Mesenchymal stem cell (in vitro differentiated cells and primary cell): Measurements from ENCODE around the gene NPAP1.

Experiments
- DNase-seq: peaks from one replicate; pipeline ENCODE4 v3.0.0-alpha.2; 2013
- H2AFZ ChIP-seq: one replicate; pipeline ENCODE4 v1.6.1; 2013; ENCODE audit warnings: low read depth, mild to moderate bottlenecking, control low read depth, inconsistent platforms, low read length, moderate library complexity
- H2AK5ac ChIP-seq: 2 replicates; pipeline ENCODE4 v1.6.1; 2013; ENCODE audit warnings: low read length, moderate library complexity, mild to moderate bottlenecking, inconsistent platforms; ENCODE audit not compliant: severe bottlenecking
- H2BK120ac ChIP-seq: one replicate; pipeline ENCODE4 v1.6.1; 2013; ENCODE audit warnings: low read depth, mild to moderate bottlenecking, inconsistent platforms, low read length, moderate library complexity
- H2BK12ac ChIP-seq, 2 experiments: one replicate each; pipeline ENCODE4 v1.6.1; 2013; ENCODE audit warnings: inconsistent platforms in 2 of 2, low read length in 2 of 2, mild to moderate bottlenecking in 2 of 2, moderate library complexity in 2 of 2, control low read depth in 1 of 2
- H2BK15ac ChIP-seq: one replicate; pipeline ENCODE4 v1.6.1; 2013; ENCODE audit warnings: mild to moderate bottlenecking, low read depth, inconsistent platforms; ENCODE audit not compliant: poor library complexity, severe bottlenecking
- H2BK5ac ChIP-seq: 2 replicates; pipeline ENCODE4 v1.6.1; 2013; ENCODE audit warnings: low read depth, mild to moderate bottlenecking, low read length, control low read depth, inconsistent platforms; ENCODE audit not compliant: poor library complexity, severe bottlenecking
- H3K14ac ChIP-seq, 2 experiments: one replicate each; pipeline ENCODE4 v1.6.1; 2013; ENCODE audit warnings: inconsistent platforms in 2 of 2, low read length in 2 of 2, control low read depth in 1 of 2, mild to moderate bottlenecking in 1 of 2, moderate library complexity in 1 of 2
- H3K18ac ChIP-seq, 2 experiments: one replicate each; pipeline ENCODE4 v1.6.1; 2013; ENCODE audit warnings: inconsistent platforms in 2 of 2, low read length in 2 of 2, control low read depth in 1 of 2, low read depth in 1 of 2, mild to moderate bottlenecking in 1 of 2
- H3K23ac ChIP-seq, 2 experiments: one replicate each; pipeline ENCODE4 v1.6.1; 2013; ENCODE audit warnings: inconsistent platforms in 2 of 2, low read length in 2 of 2, mild to moderate bottlenecking in 2 of 2, moderate library complexity in 2 of 2, control low read depth in 1 of 2
- H3K27ac ChIP-seq: 2 replicates; pipeline ENCODE4 v1.5.1; 2013; ENCODE audit warnings: mild to moderate bottlenecking, moderate library complexity, low read length, control low read depth, inconsistent platforms; ENCODE audit not compliant: poor library complexity, severe bottlenecking
- H3K27me3 ChIP-seq, 2 experiments: 2 replicates each; pipeline versions ENCODE4 v1.6.1 to v1.7.0; 2013; ENCODE audit warnings: low read length in 2 of 2, mild to moderate bottlenecking in 2 of 2, moderate library complexity in 2 of 2, control low read depth in 1 of 2, inconsistent platforms in 1 of 2; ENCODE audit not compliant: control insufficient read depth in 1 of 2, insufficient read depth in 1 of 2
- H3K36me3 ChIP-seq, 2 experiments: 2 replicates each; pipeline versions ENCODE4 v1.6.1 to v1.7.0; 2013; ENCODE audit warnings: low read length in 2 of 2, control low read depth in 1 of 2, inconsistent platforms in 1 of 2, low read depth in 1 of 2, mild to moderate bottlenecking in 1 of 2; ENCODE audit not compliant: insufficient read depth in 2 of 2, control insufficient read depth in 1 of 2
- H3K4ac ChIP-seq, 2 experiments: one replicate each; pipeline ENCODE4 v1.6.1; 2013; ENCODE audit warnings: inconsistent platforms in 2 of 2, low read length in 2 of 2, mild to moderate bottlenecking in 2 of 2, moderate library complexity in 2 of 2, control low read depth in 1 of 2, low read depth in 1 of 2
- H3K4me1 ChIP-seq: 2 replicates; pipeline ENCODE4 v1.6.1; 2013; ENCODE audit warnings: low read depth, low read length, control low read depth; ENCODE audit not compliant: control insufficient read depth, insufficient read depth
- H3K4me2 ChIP-seq: 2 replicates; pipeline ENCODE4 v1.6.1; 2013; ENCODE audit warnings: low read length, mild to moderate bottlenecking, inconsistent platforms; ENCODE audit not compliant: poor library complexity, severe bottlenecking
- H3K4me3 ChIP-seq, 2 experiments: 2 replicates each; pipeline versions ENCODE4 v1.5.1 to v1.7.0; 2013; ENCODE audit warnings: low read length in 2 of 2, mild to moderate bottlenecking in 2 of 2, control low read depth in 1 of 2, low read depth in 1 of 2; ENCODE audit not compliant: insufficient read depth in 1 of 2
- H3K79me1 ChIP-seq: replicated peaks from 2 replicates; pipeline ENCODE4 v1.6.1; 2013; ENCODE audit warnings: mild to moderate bottlenecking, control low read depth, low read length, inconsistent platforms; ENCODE audit not compliant: poor library complexity, severe bottlenecking
- H3K9ac ChIP-seq: 2 replicates; pipeline ENCODE4 v1.7.0; 2013; ENCODE audit warnings: mild to moderate bottlenecking, low read length, moderate library complexity
- H3K9me3 ChIP-seq: 2 replicates; pipeline ENCODE4 v1.7.0; 2013; ENCODE audit warnings: mild to moderate bottlenecking, low read length; ENCODE audit not compliant: control insufficient read depth
- H4K8ac ChIP-seq: one replicate; pipeline ENCODE4 v1.6.1; 2013; ENCODE audit warnings: inconsistent platforms, mild to moderate bottlenecking, low read length, moderate library complexity
- H4K91ac ChIP-seq: one replicate; pipeline ENCODE4 v1.6.1; 2013; ENCODE audit warnings: mild to moderate bottlenecking, low read length, inconsistent platforms
- WGBS: methylation state at CpG from one replicate; pipeline ENCODE4 v1.1.7; 2013; ENCODE audit warnings: mixed read lengths; 5-methylcytosine and 5-hydroxymethylcytosine counted together

NPAP1 gene

DNA sequence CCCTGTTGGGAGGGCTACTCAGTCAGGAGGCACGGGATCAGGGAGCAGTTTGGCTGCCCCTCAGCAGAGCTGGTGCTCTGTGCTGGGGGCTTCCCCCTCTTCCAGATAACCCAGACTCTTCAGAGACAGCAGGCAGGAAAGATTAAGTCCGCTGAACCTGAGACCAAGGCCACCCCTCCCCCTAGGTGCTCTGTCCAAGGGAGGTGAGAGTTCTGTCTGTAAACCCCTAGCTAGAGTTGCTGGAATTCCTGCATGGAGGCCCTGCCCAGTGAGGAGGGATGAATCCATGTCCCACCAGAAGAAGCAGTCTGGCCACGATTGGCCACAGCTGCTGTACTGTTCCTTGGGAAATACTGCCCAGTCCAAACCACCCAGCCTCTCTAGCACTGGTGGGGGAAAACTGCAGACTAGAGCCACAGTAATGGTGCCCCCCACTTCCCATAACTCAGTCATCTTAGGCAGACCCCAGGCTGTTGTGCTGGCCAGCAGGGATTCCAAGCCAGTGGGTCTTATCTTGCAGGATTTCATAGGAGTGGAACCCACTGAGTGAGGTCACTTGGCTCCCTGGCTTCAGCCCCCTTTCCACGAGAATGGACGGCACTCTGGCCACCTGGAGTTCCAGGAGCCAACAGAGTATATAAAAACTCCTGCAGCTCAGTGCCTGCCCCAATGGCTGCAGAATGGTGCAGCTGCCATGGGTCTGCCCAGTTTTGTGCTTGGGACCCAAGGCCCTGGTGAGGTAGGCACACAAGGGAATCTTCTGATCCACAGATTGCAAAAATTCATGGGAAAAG is 42.9 kb downstream of the NPAP1 start:
- Histone ChIP-seq H3K4me3 (no peak overlapping the region), H3K9me3 (peaks cover 36% of the 10 kb centered on the region), H3K4ac (no peak overlapping the region), H2AFZ (no peak overlapping the region), H3K4me2 (no peak overlapping the region), H3K79me1 (no peaks in the 10 kb centered on the region), H3K14ac (no peak overlapping the region), H4K8ac (no peak overlapping the region), H3K4me1 (no peaks in the 10 kb centered on the region), H3K9ac (no peak overlapping the region), H3K36me3 (no peaks in the 10 kb centered on the region), H3K18ac (no peak overlapping the region), H3K23ac (no peak overlapping the region), H2BK15ac (no peak overlapping the region), H4K91ac (no peak overlapping the region), H2AK5ac (no peak overlapping the region), H3K27ac (no peak overlapping the region), H2BK12ac (no peak overlapping the region), H2BK5ac (no peak overlapping the region), H2BK120ac (no peak overlapping the region), H3K27me3 (no peaks in the 10 kb centered on the region)
- WGBS: 54% methylated on average over 4 of the region's 5 CpGs
- DNase-seq: no peak

DNA sequence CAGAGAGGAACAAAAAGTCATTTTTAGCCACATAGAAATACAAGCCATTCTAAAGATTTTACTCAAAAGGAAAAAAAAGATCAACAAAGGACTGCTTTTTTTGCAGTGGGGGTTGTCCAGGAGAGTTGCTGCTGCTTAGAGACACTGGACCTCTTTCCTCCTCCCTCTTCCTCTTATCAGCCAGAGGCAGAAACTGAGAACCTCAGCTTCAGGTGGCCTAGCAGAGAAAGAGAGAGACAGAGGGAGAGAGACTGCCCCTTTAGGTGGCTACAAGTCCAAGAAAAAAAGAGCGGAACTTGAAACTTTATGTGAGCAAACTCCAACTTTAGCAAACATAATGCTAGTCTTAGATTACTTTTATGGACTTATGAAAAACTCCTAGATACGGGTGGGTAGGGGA is 54.2 kb downstream of the NPAP1 start:
- no peak overlapping the region for H3K4me2 ChIP-seq
- no peaks in the 10 kb centered on the region for H3K36me3 ChIP-seq
- no peak overlapping the region for H3K4me3 ChIP-seq
- no peak overlapping the region for H3K14ac ChIP-seq
- H2BK5ac ChIP-seq: no peak overlapping the region
- WGBS: no CpG with 5 or more reads among the region's 2 CpGs
- H3K9ac ChIP-seq: no peak overlapping the region
- no peak overlapping the region for H4K91ac ChIP-seq
- H2BK12ac ChIP-seq: no peak overlapping the region
- H2BK15ac ChIP-seq: no peak overlapping the region
- no peak overlapping the region for H2BK120ac ChIP-seq
- H3K9me3 ChIP-seq: peaks cover 19% of the 10 kb centered on the region
- no peaks in the 10 kb centered on the region for H3K27me3 ChIP-seq
- H2AK5ac ChIP-seq: no peak overlapping the region
- H3K18ac ChIP-seq: no peak overlapping the region
- no peak overlapping the region for H4K8ac ChIP-seq
- no peak for DNase-seq
- no peak overlapping the region for H3K4ac ChIP-seq
- no peak overlapping the region for H2AFZ ChIP-seq
- no peaks in the 10 kb centered on the region for H3K79me1 ChIP-seq
- H3K27ac ChIP-seq: no peak overlapping the region
- H3K23ac ChIP-seq: no peak overlapping the region
- H3K4me1 ChIP-seq: no peaks in the 10 kb centered on the region
